ENCODE data around the gene BLMH. TPM values are rescaled to one million over a fixed set of nuclear protein-coding genes. Genes with fewer than 3 reads are reported as not detected.
"Not testable (repeated sequence)": the region's sequence is repeated elsewhere in the genome, so short reads cannot be mapped to it uniquely, and the experiment has no call there.

BLMH gene
- total RNA-seq, 1 experiment from 2014 or later = 33.7 TPM

GRCh38 chr17:30232015-30232823 lies 59.5 kb downstream of the BLMH start:
- Mint-ChIP-seq H3K27ac (ENCODE audit: unreplicated experiment) (no peak overlapping the region), H3K27me3 (ENCODE audit: unreplicated experiment) (peaks cover 100% of the 10 kb centered on the region), H3K4me3 (ENCODE audit: low read depth, unreplicated experiment) (no peak overlapping the region), H3K4me1 (ENCODE audit: low read depth, unreplicated experiment) (no peaks in the 10 kb centered on the region), H3K36me3 (ENCODE audit: insufficient read depth, unreplicated experiment) (no peaks in the 10 kb centered on the region), H3K9me3 (ENCODE audit: low read depth, unreplicated experiment) (no peaks in the 10 kb centered on the region)
- no TSS peak for BruUV-seq (replicated peaks)
- no peak for DNase-seq
- no peak for TF ChIP-seq CTCF (IDR thresholded peaks at IDR 0.05; ENCODE audit: unreplicated experiment)
- intact Hi-C loops (cut with micrococcal nuclease; ENCODE audit: unreplicated experiment) = loop anchor here (10.0 kb wide), 1 partner anchor 107 kb away; no protein-coding TSS in a partner anchor
- CTCF ChIA-PET = no interaction called here

DNA sequence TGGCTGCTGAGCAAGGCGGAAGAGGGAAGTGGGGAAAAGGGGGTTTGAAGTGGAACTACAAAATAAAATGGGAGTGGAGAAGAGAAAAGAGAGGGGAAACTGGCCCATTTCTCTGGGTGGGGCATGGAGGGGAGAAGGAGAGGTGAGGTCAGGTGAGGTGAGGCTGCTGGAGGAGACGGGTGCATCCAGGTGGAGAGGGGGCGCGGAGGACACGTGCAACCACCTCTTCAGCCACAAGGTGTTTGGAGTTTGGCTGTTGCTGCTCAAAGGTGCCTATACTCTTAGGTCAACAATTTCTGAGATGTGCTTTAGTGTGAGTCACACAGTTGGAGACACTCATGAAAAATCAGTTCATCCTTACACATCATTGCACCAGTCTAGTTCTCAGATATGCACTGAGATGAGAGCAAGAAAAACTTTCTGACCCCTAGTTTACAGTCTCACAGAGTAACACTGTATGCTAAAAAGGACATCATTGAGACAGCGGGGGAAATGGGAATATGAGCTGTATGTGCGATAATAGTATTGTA lies 61.1 kb downstream of the BLMH start:
- no peaks in the 10 kb centered on the region for H3K4me1 Mint-ChIP-seq (ENCODE audit: low read depth, unreplicated experiment)
- peaks cover 100% of the 10 kb centered on the region for H3K27me3 Mint-ChIP-seq (ENCODE audit: unreplicated experiment)
- CTCF ChIA-PET = no interaction called here
- no peaks in the 10 kb centered on the region for H3K9me3 Mint-ChIP-seq (ENCODE audit: low read depth, unreplicated experiment)
- BruUV-seq (replicated peaks) = no TSS peak
- H3K4me3 Mint-ChIP-seq (ENCODE audit: low read depth, unreplicated experiment) = no peak overlapping the region
- no peak for DNase-seq
- intact Hi-C loops (cut with micrococcal nuclease; ENCODE audit: unreplicated experiment) = loop anchor here (10.0 kb wide), 1 partner anchor 106 kb away; no protein-coding TSS in a partner anchor
- no peak for TF ChIP-seq CTCF (IDR thresholded peaks at IDR 0.05; ENCODE audit: unreplicated experiment)
- H3K27ac Mint-ChIP-seq (ENCODE audit: unreplicated experiment) = no peak overlapping the region
- no peaks in the 10 kb centered on the region for H3K36me3 Mint-ChIP-seq (ENCODE audit: insufficient read depth, unreplicated experiment)

- H3K27ac Mint-ChIP-seq (ENCODE audit: unreplicated experiment); H3K4me3 Mint-ChIP-seq (ENCODE audit: low read depth, unreplicated experiment); DNase-seq; CTCF ChIA-PET; H3K4me1 Mint-ChIP-seq (ENCODE audit: low read depth, unreplicated experiment); BruUV-seq (replicated peaks); H3K9me3 Mint-ChIP-seq (ENCODE audit: low read depth, unreplicated experiment); H3K36me3 Mint-ChIP-seq (ENCODE audit: insufficient read depth, unreplicated experiment): not testable (repeated sequence)
- intact Hi-C loops (cut with micrococcal nuclease; ENCODE audit: unreplicated experiment) = loop anchor here (10.0 kb wide), 1 partner anchor 105 kb away; no protein-coding TSS in a partner anchor
- peaks cover 100% of the 10 kb centered on the region for H3K27me3 Mint-ChIP-seq (ENCODE audit: unreplicated experiment)
Measured at GRCh38 chr17:30230009-30230408, 61.7 kb downstream of the BLMH start.

GRCh38 chr17:30229012-30229411 lies 62.7 kb downstream of the BLMH start:
- Mint-ChIP-seq H3K4me1 (ENCODE audit: low read depth, unreplicated experiment) (no peaks in the 10 kb centered on the region), H3K27ac (ENCODE audit: unreplicated experiment) (no peak overlapping the region), H3K27me3 (ENCODE audit: unreplicated experiment) (peaks cover 95% of the 10 kb centered on the region), H3K4me3 (ENCODE audit: low read depth, unreplicated experiment) (no peak overlapping the region), H3K36me3 (ENCODE audit: insufficient read depth, unreplicated experiment) (no peaks in the 10 kb centered on the region), H3K9me3 (ENCODE audit: low read depth, unreplicated experiment) (no peaks in the 10 kb centered on the region)
- DNase-seq = no peak
- CTCF ChIA-PET = no interaction called here
- no TSS peak for BruUV-seq (replicated peaks)
- intact Hi-C loops (cut with micrococcal nuclease; ENCODE audit: unreplicated experiment) = no loop called here
- no peak for TF ChIP-seq CTCF (IDR thresholded peaks at IDR 0.05; ENCODE audit: unreplicated experiment)

DNA sequence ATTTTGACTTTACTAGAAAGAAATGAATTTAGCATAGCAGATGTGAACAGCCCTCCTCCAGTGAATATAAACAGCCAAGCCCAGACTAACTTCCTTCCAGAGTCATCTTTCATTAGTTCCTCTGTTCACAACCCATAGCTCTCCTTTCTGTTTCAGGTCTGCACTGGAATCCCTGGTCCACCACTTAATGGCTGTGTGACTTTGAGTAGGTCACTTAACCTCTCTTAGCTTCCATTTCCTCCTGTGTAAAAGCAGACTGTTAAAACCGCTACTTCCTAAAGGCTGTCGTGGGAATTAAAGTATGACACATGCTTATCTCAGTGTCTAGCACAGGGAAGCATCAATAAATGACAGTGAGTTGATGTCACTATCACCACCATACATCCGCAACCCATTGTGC lies 63.7 kb downstream of the BLMH start:
- no peak for TF ChIP-seq CTCF (IDR thresholded peaks at IDR 0.05; ENCODE audit: unreplicated experiment)
- Mint-ChIP-seq H3K27ac (ENCODE audit: unreplicated experiment) (no peak overlapping the region), H3K36me3 (ENCODE audit: insufficient read depth, unreplicated experiment) (no peaks in the 10 kb centered on the region), H3K9me3 (ENCODE audit: low read depth, unreplicated experiment) (no peaks in the 10 kb centered on the region), H3K27me3 (ENCODE audit: unreplicated experiment) (peaks cover 85% of the 10 kb centered on the region), H3K4me1 (ENCODE audit: low read depth, unreplicated experiment) (no peaks in the 10 kb centered on the region), H3K4me3 (ENCODE audit: low read depth, unreplicated experiment) (no peak overlapping the region)
- CTCF ChIA-PET = no interaction called here
- DNase-seq = no peak
- no TSS peak for BruUV-seq (replicated peaks)
- intact Hi-C loops (cut with micrococcal nuclease; ENCODE audit: unreplicated experiment) = no loop called here
